Measurements from ENCODE around the gene ZBTB7C.

The ZBTB7C gene

DNA sequence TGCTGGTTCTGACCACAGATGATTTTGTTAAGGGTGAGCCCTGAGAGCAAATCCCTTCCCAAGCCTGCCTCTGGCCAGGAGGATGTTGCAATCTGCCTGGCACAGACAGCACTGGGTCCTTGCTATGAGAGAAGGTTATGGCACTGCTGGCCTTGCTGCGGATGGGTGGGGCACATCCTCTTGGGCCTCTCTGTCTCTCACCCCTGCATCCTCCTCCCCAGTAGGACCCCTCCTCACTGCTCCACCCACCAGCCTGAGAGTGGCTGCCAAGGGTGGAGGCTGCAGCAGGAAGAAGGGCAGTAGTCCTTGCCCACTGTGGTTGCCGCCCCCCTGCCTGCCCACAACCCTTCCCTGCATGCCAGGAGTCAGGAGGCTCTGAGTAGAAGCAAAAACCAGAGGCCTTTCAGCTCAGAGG, 180.9 kb downstream of the ZBTB7C start:
- Histone ChIP-seq H3K27me3 (ENCODE audit: control insufficient read depth in 5 of 5, insufficient read depth in 4 of 5, low read length in 5 of 5) (no peaks in the 10 kb centered on the region), H3K9ac (ENCODE audit: low read length in 5 of 5) (no peak overlapping the region), H3K9me3 (ENCODE audit: control insufficient read depth in 5 of 5, low read length in 5 of 5) (no peaks in the 10 kb centered on the region), H3K36me3 (ENCODE audit: control insufficient read depth in 5 of 5, insufficient read depth in 5 of 5, low read length in 5 of 5) (no peaks in the 10 kb centered on the region), H3K27ac (ENCODE audit: low read depth, low read length) (no peak overlapping the region), H3K4me1 (ENCODE audit: control insufficient read depth in 5 of 5, insufficient read depth in 5 of 5, low read length in 5 of 5) (peaks cover 6 to 23% (median 19%) of the 10 kb centered on the region in 5 donors), H3K4me3 (ENCODE audit: low read depth in 1 of 5, low read length in 5 of 5) (no peak overlapping the region)

DNA sequence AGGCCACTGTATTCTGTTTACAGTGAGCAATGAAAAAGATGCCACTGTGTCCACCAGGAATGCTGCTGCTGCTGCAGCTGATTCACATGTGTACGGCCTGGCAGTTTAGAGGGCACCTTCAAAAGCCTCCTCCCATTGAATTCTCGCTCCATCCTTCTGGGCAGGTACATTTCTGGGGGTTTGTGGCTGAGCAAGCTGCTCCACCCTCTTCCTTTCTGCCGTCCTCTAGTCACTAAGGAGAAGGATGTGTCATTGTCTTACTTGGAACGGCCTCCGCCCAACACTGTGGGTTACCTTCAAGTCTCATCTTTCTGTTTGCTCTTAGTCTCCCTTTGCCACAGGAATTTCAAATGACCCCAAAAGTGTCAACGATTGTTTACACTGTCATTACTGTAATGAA, 182.0 kb downstream of the ZBTB7C start:
- H3K9me3 ChIP-seq (ENCODE audit: control insufficient read depth in 5 of 5, low read length in 5 of 5): no peaks in the 10 kb centered on the region
- H3K27ac ChIP-seq (ENCODE audit: low read depth, low read length): no peak overlapping the region

DNA sequence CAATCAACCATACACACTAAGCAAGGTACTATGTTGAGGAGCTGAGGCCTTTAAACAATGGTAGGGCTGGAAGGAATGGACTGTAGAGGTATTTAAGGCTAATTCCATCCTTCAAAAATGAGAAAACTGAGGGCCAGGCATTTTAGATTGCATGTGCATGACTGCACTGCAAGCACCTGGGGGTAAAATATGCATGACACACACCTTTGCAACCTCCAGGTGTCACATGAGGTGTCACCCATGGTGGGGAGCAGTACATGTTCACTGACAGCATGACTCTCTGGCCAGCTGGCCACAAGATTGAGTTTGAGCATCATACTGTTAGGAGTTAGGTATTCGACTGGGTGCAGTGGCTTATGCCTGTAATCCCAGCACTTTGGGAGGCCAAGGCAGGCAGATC, 182.8 kb downstream of the ZBTB7C start:
- Histone ChIP-seq H3K9ac (ENCODE audit: low read length in 5 of 5) (no peak overlapping the region), H3K4me3 (ENCODE audit: low read depth in 1 of 5, low read length in 5 of 5) (no peak overlapping the region), H3K27ac (ENCODE audit: low read depth, low read length) (no peak overlapping the region), H3K36me3 (ENCODE audit: control insufficient read depth in 5 of 5, insufficient read depth in 5 of 5, low read length in 5 of 5) (no peaks in the 10 kb centered on the region), H3K27me3 (ENCODE audit: control insufficient read depth in 5 of 5, insufficient read depth in 4 of 5, low read length in 5 of 5) (no peaks in the 10 kb centered on the region), H3K9me3 (ENCODE audit: control insufficient read depth in 5 of 5, low read length in 5 of 5) (no peaks in the 10 kb centered on the region), H3K4me1 (ENCODE audit: control insufficient read depth in 5 of 5, insufficient read depth in 5 of 5, low read length in 5 of 5) (peaks cover 8 to 28% (median 23%) of the 10 kb centered on the region in 5 donors)

More for the DNA sequence above, 182.0 kb downstream of the ZBTB7C start:
- Histone ChIP-seq H3K36me3 (ENCODE audit: control insufficient read depth in 5 of 5, insufficient read depth in 5 of 5, low read length in 5 of 5) (no peaks in the 10 kb centered on the region), H3K9ac (ENCODE audit: low read length in 5 of 5) (no peak overlapping the region), H3K4me1 (ENCODE audit: control insufficient read depth in 5 of 5, insufficient read depth in 5 of 5, low read length in 5 of 5) (peaks cover 6 to 25% (median 21%) of the 10 kb centered on the region in 5 donors), H3K4me3 (ENCODE audit: low read depth in 1 of 5, low read length in 5 of 5) (no peak overlapping the region), H3K27me3 (ENCODE audit: control insufficient read depth in 5 of 5, insufficient read depth in 4 of 5, low read length in 5 of 5) (no peaks in the 10 kb centered on the region)

DNA sequence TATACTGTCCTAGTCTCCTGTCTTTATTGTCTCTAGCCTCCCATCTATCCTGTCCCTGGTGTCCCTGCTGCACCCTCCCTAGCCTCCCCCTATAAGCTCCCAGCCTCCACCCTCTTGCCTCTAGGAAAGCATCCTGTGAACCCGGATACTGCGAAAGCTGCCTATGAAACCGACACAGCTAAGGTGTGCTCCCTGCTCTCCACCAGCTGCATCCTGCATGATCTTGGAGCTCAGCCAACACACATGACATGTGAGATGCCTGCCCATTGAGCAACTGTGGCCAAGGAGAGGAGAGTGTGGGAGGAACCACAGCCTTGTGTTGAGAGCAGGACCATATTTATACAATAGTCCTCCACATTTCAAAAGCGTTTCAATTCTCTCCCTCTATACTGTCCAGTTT, 187.1 kb downstream of the ZBTB7C start:
- no peaks in the 10 kb centered on the region for H3K36me3 ChIP-seq (ENCODE audit: control insufficient read depth in 5 of 5, insufficient read depth in 5 of 5, low read length in 5 of 5)
- H3K9ac ChIP-seq (ENCODE audit: low read length in 5 of 5): no peak overlapping the region
- no peaks in the 10 kb centered on the region for H3K9me3 ChIP-seq (ENCODE audit: control insufficient read depth in 5 of 5, low read length in 5 of 5)
- H3K4me1 ChIP-seq (ENCODE audit: control insufficient read depth in 5 of 5, insufficient read depth in 5 of 5, low read length in 5 of 5): peaks cover 0 to 7% (median 4%) of the 10 kb centered on the region in 5 donors
- no peak overlapping the region for H3K4me3 ChIP-seq (ENCODE audit: low read depth in 1 of 5, low read length in 5 of 5)
- H3K27me3 ChIP-seq (ENCODE audit: control insufficient read depth in 5 of 5, insufficient read depth in 4 of 5, low read length in 5 of 5): no peaks in the 10 kb centered on the region
- H3K27ac ChIP-seq (ENCODE audit: low read depth, low read length): no peak overlapping the region

DNA sequence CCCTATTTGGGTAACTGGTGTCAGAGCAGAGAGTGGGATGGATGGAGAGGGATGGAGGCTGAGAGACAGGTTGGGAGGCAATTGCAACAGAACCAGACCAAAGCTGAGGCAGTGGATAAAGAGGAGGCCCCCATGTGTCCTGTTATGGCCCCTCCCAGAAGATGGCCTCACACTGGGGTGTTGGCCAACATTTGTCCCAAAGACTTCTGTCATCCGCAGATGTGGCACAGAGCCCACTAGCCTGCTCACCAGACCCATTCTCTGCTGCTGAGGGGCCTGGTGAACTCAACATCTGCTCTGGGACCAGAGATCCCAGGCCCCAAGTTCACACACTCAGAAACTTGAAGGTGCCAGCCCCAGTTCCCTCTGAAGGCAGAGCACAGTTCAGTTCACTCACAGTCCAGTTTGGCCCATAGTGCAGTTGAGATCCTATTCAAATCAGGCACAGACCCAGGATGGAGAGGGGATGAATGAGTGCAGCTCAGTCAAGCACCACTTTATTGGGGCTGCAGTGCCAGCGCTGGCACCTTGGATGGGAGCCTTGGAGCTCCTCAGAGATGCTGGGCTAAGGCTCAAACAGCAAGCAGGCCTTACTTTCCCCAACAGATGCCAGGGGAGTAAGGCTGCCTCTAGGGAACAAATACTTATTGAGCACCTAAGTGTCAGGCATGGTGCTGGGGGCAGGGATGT, 189.2 kb downstream of the ZBTB7C start:
- Histone ChIP-seq H3K27ac (ENCODE audit: low read depth, low read length) (no peak overlapping the region), H3K4me1 (ENCODE audit: control insufficient read depth in 5 of 5, insufficient read depth in 5 of 5, low read length in 5 of 5) (peaks cover 0 to 7% (median 4%) of the 10 kb centered on the region in 5 donors), H3K4me3 (ENCODE audit: low read depth in 1 of 5, low read length in 5 of 5) (no peak overlapping the region), H3K27me3 (ENCODE audit: control insufficient read depth in 5 of 5, insufficient read depth in 4 of 5, low read length in 5 of 5) (no peaks in the 10 kb centered on the region), H3K9ac (ENCODE audit: low read length in 5 of 5) (no peak overlapping the region), H3K9me3 (ENCODE audit: control insufficient read depth in 5 of 5, low read length in 5 of 5) (no peaks in the 10 kb centered on the region), H3K36me3 (ENCODE audit: control insufficient read depth in 5 of 5, insufficient read depth in 5 of 5, low read length in 5 of 5) (no peaks in the 10 kb centered on the region)

DNA sequence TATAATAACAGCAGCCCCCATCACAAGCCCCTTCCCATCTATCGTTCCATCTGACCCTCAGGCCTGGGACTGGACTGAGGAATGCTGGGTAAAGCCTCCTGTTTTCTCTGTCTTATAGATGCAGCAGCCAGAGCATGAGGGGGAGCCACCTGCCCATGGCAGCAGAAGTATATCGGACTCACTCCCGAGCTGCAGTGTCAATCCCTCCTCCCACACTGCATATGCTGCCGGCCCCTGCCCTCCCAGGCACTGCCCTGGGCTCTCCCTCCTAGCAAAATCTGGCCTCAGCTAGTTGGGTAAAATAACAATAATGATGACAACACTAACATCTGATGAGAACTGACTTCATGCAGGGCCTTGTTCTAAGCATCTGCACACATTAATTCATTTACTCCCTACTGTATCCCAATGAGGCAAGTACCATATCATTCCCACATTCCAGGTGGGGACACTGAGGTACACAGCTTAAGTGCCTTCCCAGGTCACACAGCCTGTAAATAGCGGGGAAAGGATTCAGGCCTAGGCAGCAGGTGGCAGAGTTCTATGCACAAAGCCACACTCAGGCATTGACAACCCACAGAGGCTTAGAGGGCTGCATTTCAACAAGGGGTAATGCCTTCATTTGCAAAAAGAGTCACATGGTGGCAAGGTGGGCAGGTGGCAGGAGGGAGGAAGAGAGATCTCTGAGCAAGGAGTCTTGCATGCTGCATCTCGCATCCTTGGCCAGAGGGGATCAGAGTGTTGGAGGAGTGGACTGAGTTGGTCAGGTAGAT, 190.0 kb downstream of the ZBTB7C start:
- Histone ChIP-seq H3K9me3 (ENCODE audit: control insufficient read depth in 5 of 5, low read length in 5 of 5) (peaks cover 0 to 2% (median 0%) of the 10 kb centered on the region in 5 donors), H3K36me3 (ENCODE audit: control insufficient read depth in 5 of 5, insufficient read depth in 5 of 5, low read length in 5 of 5) (no peaks in the 10 kb centered on the region), H3K27ac (ENCODE audit: low read depth, low read length) (no peak overlapping the region), H3K9ac (ENCODE audit: low read length in 5 of 5) (no peak overlapping the region), H3K27me3 (ENCODE audit: control insufficient read depth in 5 of 5, insufficient read depth in 4 of 5, low read length in 5 of 5) (no peaks in the 10 kb centered on the region), H3K4me3 (ENCODE audit: low read depth in 1 of 5, low read length in 5 of 5) (no peak overlapping the region), H3K4me1 (ENCODE audit: control insufficient read depth in 5 of 5, insufficient read depth in 5 of 5, low read length in 5 of 5) (peaks cover 0 to 7% (median 4%) of the 10 kb centered on the region in 5 donors)

DNA sequence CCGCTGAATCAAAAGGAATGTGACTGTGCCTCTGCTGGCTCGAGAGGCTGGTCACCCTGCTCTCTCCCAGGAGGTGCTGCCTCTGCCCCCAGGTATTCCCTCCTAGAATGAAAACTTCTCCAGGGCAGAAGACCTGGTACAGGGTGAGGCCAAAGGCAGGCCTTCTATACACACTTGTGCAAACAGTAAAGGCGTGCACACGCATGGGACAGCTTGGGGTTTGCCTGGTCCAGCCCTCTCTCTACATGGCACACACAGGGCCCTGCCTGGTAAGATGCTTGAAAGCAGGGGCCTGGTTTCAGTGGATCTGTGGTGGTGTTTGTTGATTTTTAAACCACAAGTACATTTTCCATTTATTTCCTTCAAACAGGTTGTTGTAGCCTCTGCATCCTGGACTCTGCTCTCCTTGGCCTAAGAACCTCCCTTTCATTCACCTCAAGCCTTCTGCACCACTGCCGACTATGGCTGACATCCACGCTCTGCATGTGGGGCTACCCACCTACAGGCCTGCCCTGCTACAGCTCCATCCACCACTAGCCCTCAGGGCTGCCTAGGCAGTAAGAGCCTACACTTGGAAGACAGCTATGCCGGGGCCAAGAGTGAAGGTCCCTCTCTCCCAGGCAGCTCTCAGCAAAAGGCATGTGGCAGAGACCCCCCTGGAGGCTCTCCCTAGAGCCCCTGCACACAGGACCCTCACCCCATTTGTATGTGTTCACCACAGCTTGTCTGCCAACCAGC, 190.7 kb downstream of the ZBTB7C start:
- no peak overlapping the region for H3K9ac ChIP-seq (ENCODE audit: low read length in 5 of 5)
- H3K36me3 ChIP-seq (ENCODE audit: control insufficient read depth in 5 of 5, insufficient read depth in 5 of 5, low read length in 5 of 5): no peaks in the 10 kb centered on the region
- H3K27ac ChIP-seq (ENCODE audit: low read depth, low read length): no peak overlapping the region
- H3K4me3 ChIP-seq (ENCODE audit: low read depth in 1 of 5, low read length in 5 of 5): no peak overlapping the region
- peaks cover 0 to 2% (median 0%) of the 10 kb centered on the region in 5 donors for H3K9me3 ChIP-seq (ENCODE audit: control insufficient read depth in 5 of 5, low read length in 5 of 5)
- peaks cover 0 to 7% (median 4%) of the 10 kb centered on the region in 5 donors for H3K4me1 ChIP-seq (ENCODE audit: control insufficient read depth in 5 of 5, insufficient read depth in 5 of 5, low read length in 5 of 5)
- H3K27me3 ChIP-seq (ENCODE audit: control insufficient read depth in 5 of 5, insufficient read depth in 4 of 5, low read length in 5 of 5): no peaks in the 10 kb centered on the region

DNA sequence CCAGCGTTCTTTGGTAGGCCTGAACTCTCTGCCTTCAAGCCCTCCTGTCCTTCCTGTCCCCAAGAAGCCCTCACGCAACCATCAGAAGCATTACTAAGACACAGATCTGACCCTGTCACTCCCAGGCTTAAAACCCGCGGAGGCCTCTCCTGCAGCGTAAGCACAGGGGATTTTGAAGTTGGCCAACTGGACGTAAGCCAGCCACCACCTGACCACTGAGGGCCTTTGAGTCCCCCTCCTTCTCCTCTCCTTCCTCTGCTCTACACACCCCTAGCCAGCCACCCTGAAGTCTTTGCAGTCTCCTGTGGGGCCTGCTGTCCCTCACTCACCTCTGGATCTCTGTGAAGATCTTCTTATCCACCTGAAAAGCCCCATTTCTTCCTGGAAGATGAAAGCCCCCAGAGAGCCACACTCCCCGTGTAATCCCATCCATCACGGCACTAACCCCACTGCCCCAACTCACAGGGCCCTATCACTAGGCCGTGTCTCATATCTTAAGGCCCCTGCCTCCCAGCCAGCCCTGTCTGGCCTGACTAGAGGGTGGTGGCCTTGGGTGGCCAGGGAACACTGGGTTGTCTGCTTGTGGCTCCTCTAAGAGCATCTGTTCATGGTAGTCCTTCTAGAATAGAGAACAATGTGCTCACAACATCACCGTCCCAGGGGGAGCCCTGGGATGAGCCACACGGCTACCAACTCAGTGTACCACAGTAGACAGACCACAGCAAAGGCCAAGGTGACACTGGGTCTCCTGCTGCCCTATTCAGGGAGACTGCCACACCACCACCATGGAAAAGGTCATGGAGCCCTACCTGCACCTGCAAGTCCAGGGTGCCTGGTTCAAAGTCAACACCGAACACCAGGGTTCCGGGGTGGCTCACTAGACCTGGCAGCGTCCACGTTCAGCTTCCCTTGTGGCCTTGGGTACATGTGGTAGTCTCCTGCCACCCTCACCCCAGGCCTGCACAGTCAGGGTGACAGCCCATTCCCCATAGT, 191.6 kb downstream of the ZBTB7C start:
- Histone ChIP-seq H3K9me3 (ENCODE audit: control insufficient read depth in 5 of 5, low read length in 5 of 5) (peaks cover 0 to 2% (median 0%) of the 10 kb centered on the region in 5 donors), H3K36me3 (ENCODE audit: control insufficient read depth in 5 of 5, insufficient read depth in 5 of 5, low read length in 5 of 5) (no peaks in the 10 kb centered on the region), H3K9ac (ENCODE audit: low read length in 5 of 5) (no peak overlapping the region), H3K27me3 (ENCODE audit: control insufficient read depth in 5 of 5, insufficient read depth in 4 of 5, low read length in 5 of 5) (no peaks in the 10 kb centered on the region), H3K4me3 (ENCODE audit: low read depth in 1 of 5, low read length in 5 of 5) (no peak overlapping the region), H3K27ac (ENCODE audit: low read depth, low read length) (no peak overlapping the region), H3K4me1 (ENCODE audit: control insufficient read depth in 5 of 5, insufficient read depth in 5 of 5, low read length in 5 of 5) (peaks cover 0 to 7% (median 4%) of the 10 kb centered on the region in 5 donors)

DNA sequence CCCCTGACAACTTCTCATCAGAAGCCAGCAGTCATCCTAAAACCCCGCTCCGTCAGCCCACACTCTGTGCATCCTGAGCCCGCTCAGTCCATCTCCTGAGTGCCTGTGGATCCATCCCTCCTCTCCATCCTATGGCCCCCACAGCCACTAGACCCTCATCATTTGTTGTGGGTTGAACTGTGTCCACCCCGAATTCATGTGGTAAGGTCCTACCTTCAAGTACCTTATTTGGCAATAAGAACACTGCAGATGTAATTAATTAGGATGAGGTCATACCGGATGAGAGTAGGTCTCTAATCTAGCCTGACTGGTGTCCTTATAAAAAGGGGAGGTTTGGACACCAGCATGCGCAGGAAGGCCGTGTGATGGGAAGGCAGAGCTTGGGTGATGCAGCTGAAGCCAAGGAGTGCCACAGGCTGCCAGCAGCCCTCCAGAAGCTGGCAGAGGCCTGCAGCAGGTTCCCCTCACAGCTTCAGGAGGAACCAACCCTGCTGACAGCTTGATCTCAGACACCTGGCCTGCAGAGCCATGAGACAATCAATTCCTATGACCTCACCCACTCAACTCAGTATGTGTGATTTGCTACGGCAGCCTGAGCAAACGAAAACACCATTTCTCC, 192.4 kb downstream of the ZBTB7C start:
- H3K36me3 ChIP-seq (ENCODE audit: control insufficient read depth in 5 of 5, insufficient read depth in 5 of 5, low read length in 5 of 5): no peaks in the 10 kb centered on the region
- no peaks in the 10 kb centered on the region for H3K27me3 ChIP-seq (ENCODE audit: control insufficient read depth in 5 of 5, insufficient read depth in 4 of 5, low read length in 5 of 5)
- no peak overlapping the region for H3K27ac ChIP-seq (ENCODE audit: low read depth, low read length)
- no peaks in the 10 kb centered on the region for H3K4me1 ChIP-seq (ENCODE audit: control insufficient read depth in 5 of 5, insufficient read depth in 5 of 5, low read length in 5 of 5)
- H3K9me3 ChIP-seq (ENCODE audit: control insufficient read depth in 5 of 5, low read length in 5 of 5): peaks cover 0 to 2% (median 0%) of the 10 kb centered on the region in 5 donors
- no peak overlapping the region for H3K4me3 ChIP-seq (ENCODE audit: low read depth in 1 of 5, low read length in 5 of 5)
- no peak overlapping the region for H3K9ac ChIP-seq (ENCODE audit: low read length in 5 of 5)
